ENCODE measurements around the gene DKK2.
A peak's percentile ranks its signal among the peaks of the same experiment; 100 is the strongest.

DKK2 gene

GRCh38 chr4:107050525-107051135 is 14.5 kb upstream of the DKK2 start:
- H3K36me3 ChIP-seq (ENCODE audit: control insufficient read depth, insufficient read depth, low read length) = no peaks in the 10 kb centered on the region
- WGBS (ENCODE audit: insufficient coverage, insufficient read length) = no CpG with 5 or more reads among the region's 3 CpGs
- no peaks in the 10 kb centered on the region for H3K9me3 ChIP-seq (ENCODE audit: control insufficient read depth, insufficient read depth, low read length)
- no peak overlapping the region for H3K4me3 ChIP-seq (ENCODE audit: low read length)
- no peak overlapping the region for H3K27ac ChIP-seq (ENCODE audit: low read length)
- no peaks in the 10 kb centered on the region for H3K27me3 ChIP-seq (ENCODE audit: control insufficient read depth, insufficient read depth, low read length)
- no peak for DNase-seq (ENCODE audit: low read depth, low spot score)
- H3K4me1 ChIP-seq (ENCODE audit: control insufficient read depth, insufficient read depth, low read length) = no peaks in the 10 kb centered on the region

GRCh38 chr4:107046261-107046660 is 10.1 kb upstream of the DKK2 start:
- DNase-seq (ENCODE audit: low read depth, low spot score) = no peak
- H3K4me1 ChIP-seq (ENCODE audit: control insufficient read depth, insufficient read depth, low read length) = no peaks in the 10 kb centered on the region
- H3K27ac ChIP-seq (ENCODE audit: low read length) = no peak overlapping the region
- WGBS (ENCODE audit: insufficient coverage, insufficient read length) = no CpG with 5 or more reads among the region's 1 CpG
- H3K27me3 ChIP-seq (ENCODE audit: control insufficient read depth, insufficient read depth, low read length) = no peaks in the 10 kb centered on the region
- H3K9me3 ChIP-seq (ENCODE audit: control insufficient read depth, insufficient read depth, low read length) = no peaks in the 10 kb centered on the region
- H3K4me3 ChIP-seq (ENCODE audit: low read length) = no peak overlapping the region
- no peaks in the 10 kb centered on the region for H3K36me3 ChIP-seq (ENCODE audit: control insufficient read depth, insufficient read depth, low read length)

DNA sequence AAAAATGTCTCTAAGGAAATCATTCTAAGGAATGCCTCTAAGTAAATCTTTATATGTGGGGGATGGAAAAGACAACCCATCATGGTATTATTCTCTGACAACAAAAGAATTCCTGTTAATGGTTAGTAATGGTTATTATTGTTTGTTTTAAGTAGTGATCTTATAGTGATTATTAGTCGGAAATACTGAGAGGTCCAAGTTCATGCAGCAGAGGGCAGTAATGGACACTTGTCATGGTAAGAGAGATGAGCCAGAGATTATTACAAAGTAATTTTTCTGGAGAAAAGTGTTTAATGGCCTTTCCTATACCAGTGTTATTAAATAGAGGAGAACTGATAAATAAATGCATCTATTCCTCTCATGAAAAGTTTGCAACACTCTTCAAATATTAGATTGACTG is 8.1 kb upstream of the DKK2 start:
- H3K27ac ChIP-seq (ENCODE audit: low read length) = no peak overlapping the region
- no peak for DNase-seq (ENCODE audit: low read depth, low spot score)
- H3K4me3 ChIP-seq (ENCODE audit: low read length) = no peak overlapping the region
- no peaks in the 10 kb centered on the region for H3K27me3 ChIP-seq (ENCODE audit: control insufficient read depth, insufficient read depth, low read length)
- H3K36me3 ChIP-seq (ENCODE audit: control insufficient read depth, insufficient read depth, low read length) = no peaks in the 10 kb centered on the region
- WGBS (ENCODE audit: insufficient coverage, insufficient read length) = 100% methylated on average over 1 of the region's 1 CpG
- H3K4me1 ChIP-seq (ENCODE audit: control insufficient read depth, insufficient read depth, low read length) = no peaks in the 10 kb centered on the region
- no peaks in the 10 kb centered on the region for H3K9me3 ChIP-seq (ENCODE audit: control insufficient read depth, insufficient read depth, low read length)

DNA sequence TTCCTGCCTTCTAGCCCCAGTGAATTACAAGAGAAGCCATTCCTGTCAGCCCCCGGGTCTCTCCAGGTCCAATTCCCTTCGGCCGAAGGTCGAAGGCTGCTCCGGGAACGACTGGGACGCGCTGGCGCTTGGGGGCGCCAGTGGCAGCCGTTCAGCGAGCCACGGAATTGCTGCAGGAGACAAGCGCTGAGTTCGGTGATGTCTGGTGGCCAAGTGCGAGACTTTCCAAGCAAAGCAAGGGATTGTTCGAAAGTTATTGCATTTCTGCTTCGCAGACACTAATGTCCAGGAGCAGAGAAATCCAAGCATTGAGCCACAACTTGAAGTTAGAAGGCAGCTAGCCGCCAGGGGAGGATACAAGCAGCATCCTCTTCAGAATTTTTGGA is 1.1 kb upstream of the DKK2 start:
- H3K36me3 ChIP-seq (ENCODE audit: control insufficient read depth, insufficient read depth, low read length) = no peaks in the 10 kb centered on the region
- peaks cover 33% of the 10 kb centered on the region for H3K27me3 ChIP-seq (ENCODE audit: control insufficient read depth, insufficient read depth, low read length)
- no peak overlapping the region; the same call in 1 of the 2 replicates for H3K4me3 ChIP-seq (ENCODE audit: low read length)
- no peak for DNase-seq (ENCODE audit: low read depth, low spot score)
- H3K4me1 ChIP-seq (ENCODE audit: control insufficient read depth, insufficient read depth, low read length) = no peaks in the 10 kb centered on the region
- no peak overlapping the region for H3K27ac ChIP-seq (ENCODE audit: low read length)
- no CpG with 5 or more reads among the region's 19 CpGs for WGBS (ENCODE audit: insufficient coverage, insufficient read length)
- H3K9me3 ChIP-seq (ENCODE audit: control insufficient read depth, insufficient read depth, low read length) = no peaks in the 10 kb centered on the region

DNA sequence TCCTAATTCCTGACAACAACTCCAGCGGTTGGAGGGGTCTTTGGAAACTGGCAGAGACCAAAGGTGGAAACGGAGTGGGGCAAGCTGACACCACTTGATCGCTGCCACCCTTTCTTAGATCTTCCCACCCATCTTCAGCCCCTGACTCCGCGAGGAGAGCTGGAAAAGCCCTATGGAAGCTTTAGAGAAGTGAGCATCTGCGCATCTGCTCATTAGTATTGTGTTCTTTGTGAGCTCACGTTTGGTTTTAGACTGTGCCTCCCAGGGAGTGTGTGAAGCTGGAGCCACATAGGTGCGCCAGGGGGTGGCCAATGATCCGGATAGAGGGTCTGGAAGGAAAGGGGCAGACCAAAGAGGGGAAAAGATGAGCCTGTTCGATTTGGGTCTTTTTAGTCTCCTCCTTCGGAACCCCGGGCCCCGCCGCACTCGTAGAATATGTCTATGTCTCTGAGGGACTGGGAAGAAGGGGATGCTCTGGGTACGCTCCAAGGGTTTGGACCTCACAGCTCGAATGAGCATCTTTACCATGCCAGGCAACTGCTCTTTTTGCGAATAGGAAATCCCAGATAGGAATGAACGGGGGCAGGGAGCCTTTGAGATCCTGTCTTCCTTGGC is 578 bp upstream of the DKK2 start:
- Histone ChIP-seq H3K36me3 (ENCODE audit: control insufficient read depth, insufficient read depth, low read length) (no peaks in the 10 kb centered on the region), H3K4me3 (ENCODE audit: low read length) (peak overlapping the region; percentile 2; the same call in 1 of the 2 replicates), H3K9me3 (ENCODE audit: control insufficient read depth, insufficient read depth, low read length) (no peaks in the 10 kb centered on the region), H3K27ac (ENCODE audit: low read length) (no peak overlapping the region), H3K4me1 (ENCODE audit: control insufficient read depth, insufficient read depth, low read length) (no peaks in the 10 kb centered on the region), H3K27me3 (ENCODE audit: control insufficient read depth, insufficient read depth, low read length) (peaks cover 33% of the 10 kb centered on the region)
- DNase-seq (ENCODE audit: low read depth, low spot score) = no peak
- WGBS (ENCODE audit: insufficient coverage, insufficient read length) = no CpG with 5 or more reads among the region's 19 CpGs

- Histone ChIP-seq H3K36me3 (ENCODE audit: control insufficient read depth, insufficient read depth, low read length) (no peaks in the 10 kb centered on the region), H3K27ac (ENCODE audit: low read length) (no peak overlapping the region), H3K9me3 (ENCODE audit: control insufficient read depth, insufficient read depth, low read length) (no peaks in the 10 kb centered on the region), H3K27me3 (ENCODE audit: control insufficient read depth, insufficient read depth, low read length) (peaks cover 33% of the 10 kb centered on the region), H3K4me3 (ENCODE audit: low read length) (peak overlapping the region; percentile 23; the same call in 1 of the 2 replicates), H3K4me1 (ENCODE audit: control insufficient read depth, insufficient read depth, low read length) (no peaks in the 10 kb centered on the region)
- WGBS (ENCODE audit: insufficient coverage, insufficient read length) = no CpG with 5 or more reads among the region's 39 CpGs
- DNase-seq (ENCODE audit: low read depth, low spot score) = no peak
These were observed 906 bp downstream of the DKK2 start for GRCh38 chr4:107034996-107035818.

DNA sequence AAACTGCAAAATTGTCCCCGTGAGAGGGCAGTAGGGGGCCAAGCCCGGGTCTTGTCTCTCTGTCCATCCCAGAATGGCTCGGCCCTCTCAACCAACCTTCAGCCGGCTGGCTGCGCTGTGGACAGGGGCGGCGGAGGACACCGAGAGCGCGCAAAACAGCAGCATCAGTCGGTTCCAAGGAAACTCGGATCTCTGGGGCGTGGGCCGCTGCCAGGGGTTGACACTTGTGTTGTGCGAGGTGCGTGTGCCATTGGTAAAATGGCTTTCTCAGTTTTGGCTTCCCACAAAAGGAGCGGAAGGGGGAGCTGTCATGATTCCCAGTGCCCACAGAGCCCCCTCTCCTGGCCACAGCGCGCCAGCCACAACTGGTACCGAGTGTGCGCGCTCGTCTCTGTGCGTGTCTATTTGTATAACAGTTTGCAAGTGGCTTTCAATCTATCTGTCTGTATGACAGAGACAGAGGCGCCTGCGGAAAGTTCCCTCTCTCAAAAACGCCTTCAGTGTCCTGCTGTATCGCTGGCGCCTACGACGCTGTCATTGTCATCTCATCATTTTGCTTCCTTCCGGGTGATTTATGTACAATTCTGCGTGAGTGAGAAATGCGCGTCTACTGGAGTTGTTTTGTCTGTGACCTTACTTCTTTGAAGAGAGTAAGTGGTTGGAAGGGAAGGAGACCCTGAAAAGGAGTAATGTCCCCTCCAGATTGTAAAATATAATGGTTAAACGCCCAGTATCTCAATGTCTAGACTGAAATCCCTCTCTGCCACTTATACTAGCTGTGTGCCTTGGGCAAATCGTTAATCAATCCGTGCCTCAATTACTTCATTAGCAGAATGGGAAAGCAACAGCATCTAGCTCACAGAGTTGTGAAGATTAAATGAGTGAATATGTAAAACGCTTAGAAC is 1.8 kb downstream of the DKK2 start:
- Histone ChIP-seq H3K27me3 (ENCODE audit: control insufficient read depth, insufficient read depth, low read length) (peaks cover 33% of the 10 kb centered on the region), H3K36me3 (ENCODE audit: control insufficient read depth, insufficient read depth, low read length) (no peaks in the 10 kb centered on the region), H3K9me3 (ENCODE audit: control insufficient read depth, insufficient read depth, low read length) (no peaks in the 10 kb centered on the region), H3K27ac (ENCODE audit: low read length) (no peak overlapping the region), H3K4me3 (ENCODE audit: low read length) (peak overlapping the region; percentile 33; the same call in 1 of the 2 replicates), H3K4me1 (ENCODE audit: control insufficient read depth, insufficient read depth, low read length) (no peaks in the 10 kb centered on the region)
- no peak for DNase-seq (ENCODE audit: low read depth, low spot score)
- WGBS (ENCODE audit: insufficient coverage, insufficient read length) = no CpG with 5 or more reads among the region's 39 CpGs

DNA sequence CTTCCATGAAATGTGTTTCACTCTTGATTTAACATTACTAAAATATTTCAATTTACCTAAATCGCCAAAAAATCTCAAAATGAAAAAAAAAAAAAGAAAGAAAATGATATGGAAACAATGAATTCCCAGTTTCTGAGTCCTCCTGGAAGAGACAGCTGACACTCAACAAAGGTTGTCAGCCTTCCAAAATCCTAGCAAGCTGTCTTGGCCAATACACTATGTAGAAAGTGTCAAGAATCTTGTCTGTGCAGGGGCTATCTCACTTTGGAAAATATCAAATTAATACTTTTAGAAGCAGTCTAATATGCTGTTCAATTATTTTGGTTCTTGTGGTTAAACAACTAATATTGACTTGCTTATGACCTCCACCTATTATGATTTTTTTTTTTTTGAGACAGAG is 8.7 kb downstream of the DKK2 start:
- H3K27me3 ChIP-seq (ENCODE audit: control insufficient read depth, insufficient read depth, low read length) = no peaks in the 10 kb centered on the region
- WGBS (ENCODE audit: insufficient coverage, insufficient read length) = 100% methylated on average over 1 of the region's 1 CpG
- no peaks in the 10 kb centered on the region for H3K36me3 ChIP-seq (ENCODE audit: control insufficient read depth, insufficient read depth, low read length)
- no peak for DNase-seq (ENCODE audit: low read depth, low spot score)
- H3K4me1 ChIP-seq (ENCODE audit: control insufficient read depth, insufficient read depth, low read length) = no peaks in the 10 kb centered on the region
- H3K4me3 ChIP-seq (ENCODE audit: low read length) = no peak overlapping the region
- no peaks in the 10 kb centered on the region for H3K9me3 ChIP-seq (ENCODE audit: control insufficient read depth, insufficient read depth, low read length)
- no peak overlapping the region for H3K27ac ChIP-seq (ENCODE audit: low read length)

DNA sequence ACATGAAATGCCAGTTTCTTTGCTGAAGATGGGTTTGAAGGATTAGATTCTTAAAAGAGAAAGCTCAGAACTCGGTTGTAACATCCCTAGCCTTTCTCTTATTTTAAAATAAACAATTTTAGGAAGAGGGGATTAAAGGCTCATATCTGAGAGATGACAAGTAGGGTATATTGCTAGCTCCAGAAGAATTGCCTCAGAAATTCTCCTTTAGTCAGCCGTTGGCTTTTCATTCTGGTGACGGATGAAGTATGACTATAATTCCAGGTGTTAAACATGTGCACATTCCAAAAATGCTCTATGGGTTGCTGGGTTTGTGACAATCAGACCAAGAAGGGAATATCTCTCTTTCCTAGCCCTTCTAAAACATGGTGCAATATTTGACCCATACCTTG is 17.8 kb downstream of the DKK2 start:
- Histone ChIP-seq H3K36me3 (ENCODE audit: control insufficient read depth, insufficient read depth, low read length) (no peaks in the 10 kb centered on the region), H3K27me3 (ENCODE audit: control insufficient read depth, insufficient read depth, low read length) (no peaks in the 10 kb centered on the region), H3K4me3 (ENCODE audit: low read length) (no peak overlapping the region), H3K27ac (ENCODE audit: low read length) (no peak overlapping the region), H3K9me3 (ENCODE audit: control insufficient read depth, insufficient read depth, low read length) (no peaks in the 10 kb centered on the region), H3K4me1 (ENCODE audit: control insufficient read depth, insufficient read depth, low read length) (no peaks in the 10 kb centered on the region)
- WGBS (ENCODE audit: insufficient coverage, insufficient read length) = no CpG with 5 or more reads among the region's 3 CpGs
- DNase-seq (ENCODE audit: low read depth, low spot score) = no peak

Measured in iPS DF 6.9 (cell line).